GM12878 (cell line): ENCODE measurements around the gene GOLGA6L1. TPM values are rescaled to one million over a fixed set of nuclear protein-coding genes. Genes with fewer than 3 reads are reported as not detected.

Experiments
- ATAC-seq: fragments of 200-7000 bp; cut with Tn5 transposase; 3 replicates; pipeline ENCODE4 v1.9.1; 2020; ENCODE audit warnings: mild to moderate bottlenecking, moderate library complexity
- BruUV-seq: library from RNA; stranded (reverse); fragments of 400-500 nt; replicated peaks from 2 replicates; lab custom pipeline; 2021; lab: Mats Ljungman, UMichigan
- CTCF ChIA-PET: fragments of 300-600 bp; sonication (Branson Sonifier 250); formaldehyde crosslinking; extraction: SDS; loops from one replicate; lab custom pipeline; 2021; ENCODE audit warnings: inconsistent platforms; lab: Yijun Ruan, JAX
- POLR2A ChIA-PET: fragments of 350-600 bp; formaldehyde crosslinking; extraction: SDS; loops from one replicate; lab custom pipeline; 2021; ENCODE audit warnings: inconsistent platforms; lab: Charles Lee
- RAD21 ChIA-PET: fragments of 300-600 bp; sonication (Branson Sonifier 250); formaldehyde crosslinking; loops from one replicate; lab custom pipeline; 2023; ENCODE audit warnings: antibody characterized with exemption; ENCODE audit not compliant: unreplicated experiment; lab: Charles Lee
- SMC1A ChIA-PET: fragments of 300-600 bp; sonication (Branson Sonifier 250); formaldehyde crosslinking; loops from one replicate; lab custom pipeline; 2023; ENCODE audit not compliant: unreplicated experiment, uncharacterized antibody; lab: Charles Lee
- DNase-seq: peaks from one replicate; pipeline ENCODE4 v3.0.0-alpha.2; 2011; ENCODE audit warnings: low read depth, low spot score
- FAIRE-seq: peaks from 3 replicates; lab custom pipeline; 2011; peaks lifted over from hg19 to GRCh38; lab: Jason Lieb, UNC
- H2AFZ ChIP-seq: 2 replicates; pipeline ENCODE4 v1.6.0; 2011; ENCODE audit warnings: low read depth, low read length, control low read depth; ENCODE audit not compliant: control insufficient read depth
- H3K27ac ChIP-seq: 2 replicates; pipeline ENCODE4 v1.5.1; 2011; ENCODE audit warnings: control low read depth; ENCODE audit not compliant: control insufficient read depth, insufficient read depth
- H3K27me3 ChIP-seq, 2 experiments: replicated peaks in 1 of 2; 2 replicates each; pipeline versions ENCODE4 v1.6.0 to v1.6.1; 2011; ENCODE audit warnings: low read length in 1 of 2; ENCODE audit not compliant: control insufficient read depth in 2 of 2, insufficient read depth in 2 of 2
- H3K36me3 ChIP-seq, 2 experiments: 2 replicates each; pipeline ENCODE4 v1.5.1; 2011; ENCODE audit warnings: low read length in 1 of 2; ENCODE audit not compliant: control insufficient read depth in 2 of 2, insufficient read depth in 2 of 2
- H3K4me1 ChIP-seq: 2 replicates; pipeline ENCODE4 v1.6.1; 2011; ENCODE audit warnings: mild to moderate bottlenecking, low read length, moderate library complexity, mixed read lengths; ENCODE audit not compliant: control insufficient read depth, insufficient read depth
- H3K4me2 ChIP-seq: 2 replicates; pipeline ENCODE4 v1.6.0; 2011; ENCODE audit warnings: control low read depth; ENCODE audit not compliant: control insufficient read depth, insufficient read depth
- H3K4me3 ChIP-seq: fragments of 200-600 bp; sonication (generic); 2 replicates; pipeline ENCODE4 v1.5.1; 2016
- H3K79me2 ChIP-seq: 2 replicates; pipeline ENCODE4 v1.6.0; 2011; ENCODE audit warnings: low read length; ENCODE audit not compliant: control insufficient read depth, insufficient read depth
- H3K9ac ChIP-seq: 2 replicates; pipeline ENCODE4 v1.8.0; 2011; ENCODE audit warnings: low read length, control low read depth, mixed read lengths; ENCODE audit not compliant: control insufficient read depth, insufficient read depth
- H3K9me3 ChIP-seq: replicated peaks from 3 replicates; pipeline ENCODE4 v1.5.1; 2011; ENCODE audit warnings: mild to moderate bottlenecking, low read length; ENCODE audit not compliant: control insufficient read depth, insufficient read depth
- H4K20me1 ChIP-seq: 2 replicates; pipeline ENCODE4 v1.6.0; 2011; ENCODE audit not compliant: control insufficient read depth, insufficient read depth
- BCL11A ChIP-seq: IDR thresholded peaks from 2 replicates; pipeline ENCODE4 v1.6.1; 2011; ENCODE audit warnings: low read depth, low read length
- BMI1 ChIP-seq: fragments of 450-650 bp; IDR thresholded peaks from 2 replicates; pipeline ENCODE4 v1.6.1; 2016; ENCODE audit warnings: mild to moderate bottlenecking, moderate library complexity, borderline replicate concordance
- CHD1 ChIP-seq: IDR thresholded peaks from 2 replicates; pipeline ENCODE4 v1.6.1; 2012; ENCODE audit warnings: low read depth, low read length, improper control_type of control experiment
- ETV6 ChIP-seq, 2 experiments: fragments of 450-650 bp in 1 of 2; IDR thresholded peaks in 1 of 2; conservative IDR thresholded peaks in 1 of 2; 2 replicates each; pipeline ENCODE4 v1.6.1; 2014; ENCODE audit warnings: antibody characterized with exemption in 1 of 2, borderline replicate concordance in 1 of 2, low read depth in 1 of 2, mild to moderate bottlenecking in 1 of 2, moderate library complexity in 1 of 2
- FOXK2 ChIP-seq: fragments of 450-650 bp; IDR thresholded peaks from 2 replicates; pipeline ENCODE4 v1.6.1; 2017; ENCODE audit warnings: mild to moderate bottlenecking, moderate library complexity
- IKZF2 ChIP-seq, 2 experiments: fragments of 450-650 bp; IDR thresholded peaks; 2 replicates each; pipeline ENCODE4 v1.6.1; 2017; ENCODE audit warnings: mild to moderate bottlenecking in 2 of 2, moderate library complexity in 2 of 2
- JUND ChIP-seq: IDR thresholded peaks from 2 replicates; pipeline ENCODE4 v1.6.1; 2012; ENCODE audit warnings: low read depth, mild to moderate bottlenecking, low read length, improper control_type of control experiment, moderate library complexity
- NFIC ChIP-seq: IDR thresholded peaks from 2 replicates; pipeline ENCODE4 v1.6.1; 2012; ENCODE audit warnings: low read depth, mild to moderate bottlenecking, inconsistent platforms, low read length, moderate library complexity
- RBBP5 ChIP-seq: fragments of 200-600 bp; sonication (generic); conservative IDR thresholded peaks from 2 replicates; pipeline ENCODE4 v1.6.1; 2016
- SRF ChIP-seq, 2 experiments: IDR thresholded peaks; 2 replicates each; pipeline ENCODE4 v1.6.1; 2011; ENCODE audit warnings: low read depth in 2 of 2, low read length in 2 of 2, mild to moderate bottlenecking in 1 of 2, moderate library complexity in 1 of 2
- SUPT20H ChIP-seq: IDR thresholded peaks from 2 replicates; pipeline ENCODE4 v1.6.1; 2011; ENCODE audit warnings: low read depth, mild to moderate bottlenecking, low read length, moderate library complexity, borderline replicate concordance; ENCODE audit not compliant: control insufficient read depth
- TCF3 ChIP-seq: IDR thresholded peaks from 2 replicates; pipeline ENCODE4 v1.6.1; 2012; ENCODE audit warnings: low read depth, mild to moderate bottlenecking, low read length, borderline replicate concordance; ENCODE audit not compliant: insufficient read depth
- TCF7 ChIP-seq: IDR thresholded peaks from 2 replicates; pipeline ENCODE4 v1.6.1; 2014; ENCODE audit warnings: antibody characterized with exemption, borderline replicate concordance
- WRNIP1 ChIP-seq: IDR thresholded peaks from 2 replicates; pipeline ENCODE4 v1.6.1; 2011; ENCODE audit warnings: low read depth, low read length, improper control_type of control experiment, borderline replicate concordance
- ZZZ3 ChIP-seq: IDR thresholded peaks from 2 replicates; pipeline ENCODE4 v1.6.1; 2011; ENCODE audit warnings: low read depth; ENCODE audit not compliant: control insufficient read depth, insufficient read length
- WGBS: methylation state at CpG from one replicate; pipeline ENCODE4 v1.1.6; 2016; ENCODE audit warnings: low lambda C conversion rate; ENCODE audit not compliant: insufficient replicate concordance, insufficient coverage; ENCODE audit errors: missing lambda C conversion rate; 5-methylcytosine and 5-hydroxymethylcytosine counted together
- in situ Hi-C: fragments of 300-500 bp; cut with MboI; formaldehyde crosslinking; loops from 9 replicates; pipeline ENCODE4 v1.14.3; 2018; ENCODE audit warnings: mixed read lengths
- intact Hi-C: fragments of 100-400 bp; cut with micrococcal nuclease; formaldehyde crosslinking; loops from one replicate; pipeline ENCODE4 v1.14.2; 2022; ENCODE audit not compliant: unreplicated experiment
- polyA plus RNA-seq, 11 experiments: library from polyadenylated mRNA; depleted of rRNA in 4 of 11; unstranded in 6 of 11; stranded (reverse) in 5 of 11; fragments of >200 nt; fragmentation: Nextera tagmentation in 4 of 11; fragmentation: Illumina TruSeq in 1 of 11; extraction: Ambion mirVana in 4 of 11; extraction: Trizol in 1 of 11; gene quantifications; 1 replicate in 1 of 11; 2 replicates in 10 of 11; pipeline versions ENCODE4 v1.2.1 to v1.2.3, GENCODE V29; 2011 to 2016; ENCODE audit warnings: inconsistent platforms in 2 of 11, missing spikeins in 2 of 11, low read depth in 1 of 11
- total RNA-seq, 4 experiments: library from RNA; depleted of rRNA in 3 of 4; stranded (reverse); fragments of >200 nt in 3 of 4; fragmentation: Illumina TruSeq in 1 of 4; extraction: Trizol in 1 of 4; gene quantifications; 2 replicates each; pipeline versions ENCODE4 v1.2.1 to v1.2.3, GENCODE V29; 2013 to 2021
- TF ChIP-seq, protein P1 (sequence below): IDR thresholded peaks from 2 replicates; pipeline ENCODE4 v1.6.1; 2011; ENCODE audit warnings: mild to moderate bottlenecking, low read depth, low read length, moderate library complexity; ENCODE audit not compliant: insufficient replicate concordance
- TF ChIP-seq, protein P2 (sequence below): IDR thresholded peaks from 2 replicates; pipeline ENCODE4 v1.6.1; 2012; ENCODE audit warnings: low read depth, low read length, improper control_type of control experiment

Gene GOLGA6L1
- total and polyA plus RNA-seq, 10 of the 15 experiments (the other 5 are each of a cell fraction or from before 2014, with no cell fraction given), result not detected

DNA sequence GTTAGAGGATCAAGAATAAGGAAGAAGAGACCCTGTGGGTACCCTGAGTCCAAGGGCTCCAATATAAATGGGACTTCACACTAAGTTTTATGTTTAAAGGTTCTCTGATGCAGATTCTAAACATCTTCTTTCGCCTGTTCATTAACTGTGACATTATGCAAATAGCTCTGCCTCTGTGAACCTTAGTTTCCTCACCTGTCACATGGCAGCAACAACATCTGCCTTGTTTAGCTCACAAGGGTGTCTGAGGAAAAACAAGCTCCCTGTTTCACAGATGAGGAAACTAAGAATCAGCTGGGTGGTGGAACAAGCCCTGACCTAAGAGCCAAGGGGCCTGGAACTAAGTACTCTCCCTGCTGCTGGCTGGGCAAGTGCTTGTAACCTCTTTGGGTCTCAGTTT, 40.8 kb downstream of the GOLGA6L1 start:
- Histone ChIP-seq H3K27ac (no peak overlapping the region), H3K27me3 (no peaks in the 10 kb centered on the region), H3K4me3 (no peak overlapping the region), H3K9me3 (no peaks in the 10 kb centered on the region), H3K36me3 (no peaks in the 10 kb centered on the region), H4K20me1 (no peaks in the 10 kb centered on the region), H3K79me2 (no peaks in the 10 kb centered on the region), H3K4me2 (no peak overlapping the region), H3K9ac (no peak overlapping the region), H2AFZ (no peak overlapping the region), H3K4me1 (no peaks in the 10 kb centered on the region; the same call in 1 of the 2 replicates)
- ATAC-seq (no peak), FAIRE-seq (no peak), DNase-seq (no peak)
- ChIA-PET POLR2A (no interaction called here), RAD21 (interaction anchor here (1.1 kb wide), 1 partner anchor 56 kb away, joined by 3 read pairs; the partner anchor contains the start of gene TUBGCP5), SMC1A (no interaction called here), CTCF (no interaction called here)
- 0% methylated on average over 1 of the region's 1 CpG for WGBS
- BruUV-seq, result no TSS peak
- TF ChIP-seq BCL11A (no peak), RBBP5 (no peak)
- in situ Hi-C loops, result no loop called here
- intact Hi-C loops, result no loop called here

DNA sequence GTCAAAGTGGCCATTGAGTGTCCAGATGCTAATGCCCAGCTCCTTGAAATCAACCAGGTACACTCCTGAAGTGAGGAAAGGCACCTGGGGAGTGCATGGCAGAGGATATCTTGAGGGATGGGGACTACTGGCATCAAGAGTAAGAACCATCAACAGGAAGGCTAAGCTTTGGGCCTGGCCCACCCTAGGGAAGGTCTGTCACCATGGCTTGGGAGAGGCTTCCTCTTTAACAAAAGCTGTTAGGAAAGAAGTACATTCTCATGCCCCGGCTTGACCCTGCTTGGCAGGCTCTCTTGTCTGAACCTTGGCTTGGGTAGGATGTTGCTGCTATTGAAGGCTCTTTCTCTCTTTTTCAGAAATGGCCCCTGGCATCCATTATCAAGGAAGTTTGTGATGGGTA, 53.5 kb downstream of the GOLGA6L1 start:
- WGBS, result 40% methylated on average over 1 of the region's 1 CpG
- in situ Hi-C loops (no loop called here), intact Hi-C loops (no loop called here)
- CTCF ChIA-PET, result no interaction called here
- RAD21 ChIA-PET, result no interaction called here
- no peaks in the 10 kb centered on the region for H4K20me1 ChIP-seq
- POLR2A ChIA-PET, result no interaction called here
- BruUV-seq, result no TSS peak
- H3K4me3 ChIP-seq, result no peak overlapping the region
- H3K9ac ChIP-seq, result no peak overlapping the region
- H2AFZ ChIP-seq, result no peak overlapping the region
- ATAC-seq, result no peak
- H3K27me3 ChIP-seq, result no peaks in the 10 kb centered on the region; a peak in 1 of 4 replicates
- no peak for TF ChIP-seq BMI1
- no peak for TF ChIP-seq JUND
- no peak for TF ChIP-seq SUPT20H
- TF ChIP-seq ETV6 (conservative IDR thresholded peaks at IDR 0.05 in 1 of 2, IDR thresholded peaks at IDR 0.05 in 1 of 2; ENCODE audit: borderline replicate concordance in 1 of 2, low read depth in 1 of 2), result no peak
- TF ChIP-seq TCF7, result no peak
- TF ChIP-seq ZZZ3, result no peak
- no peak for TF ChIP-seq FOXK2
- TF ChIP-seq SRF (IDR thresholded peaks at IDR 0.05; ENCODE audit: low read depth in 2 of 2, low read length in 2 of 2), result no peak
- no peak for TF ChIP-seq WRNIP1
- no peak for TF ChIP-seq NFIC
- TF ChIP-seq, protein P1, sequence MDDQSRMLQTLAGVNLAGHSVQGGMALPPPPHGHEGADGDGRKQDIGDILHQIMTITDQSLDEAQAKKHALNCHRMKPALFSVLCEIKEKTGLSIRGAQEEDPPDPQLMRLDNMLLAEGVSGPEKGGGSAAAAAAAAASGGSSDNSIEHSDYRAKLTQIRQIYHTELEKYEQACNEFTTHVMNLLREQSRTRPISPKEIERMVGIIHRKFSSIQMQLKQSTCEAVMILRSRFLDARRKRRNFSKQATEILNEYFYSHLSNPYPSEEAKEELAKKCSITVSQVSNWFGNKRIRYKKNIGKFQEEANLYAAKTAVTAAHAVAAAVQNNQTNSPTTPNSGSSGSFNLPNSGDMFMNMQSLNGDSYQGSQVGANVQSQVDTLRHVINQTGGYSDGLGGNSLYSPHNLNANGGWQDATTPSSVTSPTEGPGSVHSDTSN, result no peak
- TF ChIP-seq CHD1, result no peak
- TF ChIP-seq, protein P2, sequence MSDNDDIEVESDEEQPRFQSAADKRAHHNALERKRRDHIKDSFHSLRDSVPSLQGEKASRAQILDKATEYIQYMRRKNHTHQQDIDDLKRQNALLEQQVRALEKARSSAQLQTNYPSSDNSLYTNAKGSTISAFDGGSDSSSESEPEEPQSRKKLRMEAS, result no peak
- TF ChIP-seq TCF3, result no peak
- no peak for TF ChIP-seq IKZF2 (IDR thresholded peaks at IDR 0.05)
- H3K4me1 ChIP-seq, result no peaks in the 10 kb centered on the region
- no peak overlapping the region for H3K27ac ChIP-seq
- SMC1A ChIA-PET, result no interaction called here
- no peak overlapping the region for H3K4me2 ChIP-seq
- no peaks in the 10 kb centered on the region for H3K9me3 ChIP-seq
- no peaks in the 10 kb centered on the region for H3K79me2 ChIP-seq
- DNase-seq, result no peak
- no peaks in the 10 kb centered on the region for H3K36me3 ChIP-seq
- FAIRE-seq, result no peak
